Liver (tissue), 9 donors: ENCODE measurements around the gene ADAMTS6. TPM values are rescaled to one million over a fixed set of nuclear protein-coding genes. Genes with fewer than 3 reads are reported as not detected.
A peak's percentile ranks its signal among the peaks of the same experiment; 100 is the strongest.

Source experiments
- DNase-seq: peaks from one replicate; pipeline ENCODE4 v3.0.0-alpha.2; 2017; ENCODE audit warnings: low spot score
- H3K27ac ChIP-seq, 2 donors: one replicate each; pipeline ENCODE4 v1.7.0; 2013; ENCODE audit warnings: inconsistent platforms in 2 of 2, low read length in 2 of 2, control low read depth in 1 of 2, low read depth in 1 of 2, mild to moderate bottlenecking in 1 of 2
- H3K27me3 ChIP-seq, 4 donors: one replicate each; pipeline versions ENCODE4 v1.6.1 to v1.7.0; 2013; ENCODE audit warnings: low read length in 3 of 4, inconsistent platforms in 1 of 4, mild to moderate bottlenecking in 1 of 4, moderate library complexity in 1 of 4; ENCODE audit not compliant: control insufficient read depth in 4 of 4, insufficient read depth in 4 of 4
- H3K36me3 ChIP-seq, 4 donors: one replicate each; pipeline versions ENCODE4 v1.6.1 to v1.7.0; 2013; ENCODE audit warnings: low read length in 3 of 4, mild to moderate bottlenecking in 3 of 4, low read depth in 1 of 4, moderate library complexity in 1 of 4; ENCODE audit not compliant: control insufficient read depth in 4 of 4, insufficient read depth in 3 of 4
- H3K4me1 ChIP-seq, 4 donors: one replicate each; pipeline versions ENCODE4 v1.6.1 to v1.7.0; 2013; ENCODE audit warnings: low read length in 3 of 4, mild to moderate bottlenecking in 3 of 4, moderate library complexity in 1 of 4; ENCODE audit not compliant: control insufficient read depth in 4 of 4, insufficient read depth in 4 of 4
- H3K4me3 ChIP-seq, 3 donors: one replicate each; pipeline versions ENCODE4 v1.6.1 to v1.7.0; 2013; ENCODE audit warnings: low read length in 3 of 3, control low read depth in 1 of 3, low read depth in 1 of 3, mild to moderate bottlenecking in 1 of 3
- H3K9ac ChIP-seq, 2 donors: one replicate each; pipeline ENCODE4 v1.7.0; 2013; ENCODE audit warnings: low read length in 2 of 2, mild to moderate bottlenecking in 2 of 2, moderate library complexity in 2 of 2, control low read depth in 1 of 2, low read depth in 1 of 2
- H3K9me3 ChIP-seq, 4 donors: one replicate each; pipeline versions ENCODE4 v1.6.1 to v1.7.0; 2013; ENCODE audit warnings: low read length in 3 of 4; ENCODE audit not compliant: control insufficient read depth in 4 of 4
- EGR1 ChIP-seq, 2 donors: IDR thresholded peaks; 2 replicates each; pipeline ENCODE4 v1.6.1; 2016 to 2018; ENCODE audit warnings: antibody characterized with exemption in 2 of 2, low read depth in 2 of 2
- FOXA1 ChIP-seq: IDR thresholded peaks from 2 replicates; pipeline ENCODE4 v1.6.1; 2016; ENCODE audit warnings: antibody characterized with exemption
- FOXA2 ChIP-seq: IDR thresholded peaks from 2 replicates; pipeline ENCODE4 v1.6.1; 2016; ENCODE audit warnings: antibody characterized with exemption
- GABPA ChIP-seq, 2 donors: IDR thresholded peaks in 1 of 2; conservative IDR thresholded peaks in 1 of 2; 2 replicates each; pipeline ENCODE4 v1.6.1; 2016; ENCODE audit warnings: antibody characterized with exemption in 2 of 2, mild to moderate bottlenecking in 1 of 2, moderate library complexity in 1 of 2
- HNF4A ChIP-seq, 2 donors: conservative IDR thresholded peaks; 2 replicates each; pipeline ENCODE4 v1.6.1; 2016; ENCODE audit warnings: antibody characterized with exemption in 2 of 2, mild to moderate bottlenecking in 2 of 2
- HNF4G ChIP-seq: IDR thresholded peaks from 2 replicates; pipeline ENCODE4 v1.6.1; 2016; ENCODE audit warnings: antibody characterized with exemption
- JUND ChIP-seq, 2 donors: IDR thresholded peaks; 2 replicates each; pipeline ENCODE4 v1.6.1; 2016; ENCODE audit warnings: antibody characterized with exemption in 2 of 2
- NR2F2 ChIP-seq: IDR thresholded peaks from 2 replicates; pipeline ENCODE4 v1.6.1; 2016; ENCODE audit warnings: antibody characterized with exemption
- RAD21 ChIP-seq, 2 donors: IDR thresholded peaks; 2 replicates each; pipeline ENCODE4 v1.6.1; 2016; ENCODE audit warnings: antibody characterized with exemption in 2 of 2, mild to moderate bottlenecking in 2 of 2
- RXRA ChIP-seq, 2 donors: IDR thresholded peaks; 2 replicates each; pipeline ENCODE4 v1.6.1; 2017 to 2018; ENCODE audit warnings: antibody characterized with exemption in 2 of 2, mild to moderate bottlenecking in 1 of 2
- SP1 ChIP-seq: IDR thresholded peaks from 2 replicates; pipeline ENCODE4 v1.6.1; 2018; ENCODE audit warnings: antibody characterized with exemption, mild to moderate bottlenecking
- TAF1 ChIP-seq: conservative IDR thresholded peaks from 2 replicates; pipeline ENCODE4 v1.6.1; 2016; ENCODE audit warnings: antibody characterized with exemption, mild to moderate bottlenecking
- YY1 ChIP-seq: IDR thresholded peaks from 2 replicates; pipeline ENCODE4 v1.6.1; 2016; ENCODE audit warnings: antibody characterized with exemption, mild to moderate bottlenecking
- ZBTB33 ChIP-seq: IDR thresholded peaks from 2 replicates; pipeline ENCODE4 v1.6.1; 2016; ENCODE audit warnings: antibody characterized with exemption
- WGBS: extraction: QIAGEN DNeasy Blood & Tissue Kit; methylation state at CpG from one replicate; pipeline ENCODE4 v1.1.7; 2013; 5-methylcytosine and 5-hydroxymethylcytosine counted together
- polyA plus RNA-seq, 2 donors: library from polyadenylated mRNA; stranded (reverse) in 1 of 2; unstranded in 1 of 2; fragments of 200-250 nt in 1 of 2; fragments of >200 nt in 1 of 2; fragmentation: Nextera tagmentation in 1 of 2; extraction: Ambion mirVana in 1 of 2; gene quantifications; one replicate each; pipeline versions ENCODE4 v1.2.1 to v1.2.3, GENCODE V29; 2013 to 2015
- total RNA-seq, 2 donors: library from RNA; depleted of rRNA; stranded (reverse); fragments of >200 nt; gene quantifications; one replicate each; pipeline ENCODE4 v1.2.3, GENCODE V29; 2014
- TF ChIP-seq, protein P1 (sequence below): fragments of 150-350 bp; IDR thresholded peaks from 2 replicates; pipeline ENCODE4 v1.5.1; 2017; ENCODE audit warnings: improper control_type of control experiment, low read depth, low read length; ENCODE audit not compliant: missing input control
- TF ChIP-seq, protein P2 (sequence below): IDR thresholded peaks from 2 replicates; pipeline ENCODE4 v1.6.1; 2016; ENCODE audit warnings: antibody characterized with exemption
- TF ChIP-seq, protein P3 (sequence below): IDR thresholded peaks from 2 replicates; pipeline ENCODE4 v1.6.1; 2016; ENCODE audit warnings: antibody characterized with exemption, mild to moderate bottlenecking
- TF ChIP-seq, protein P4 (sequence below): IDR thresholded peaks from 2 replicates; pipeline ENCODE4 v1.6.1; 2016; ENCODE audit warnings: antibody characterized with exemption
- donor health status: healthy.
- donor health status: healthy.
- donor health status: healthy.
- donor health status: healthy.
- donor health status: healthy.

ADAMTS6 gene
- total and polyA plus RNA-seq, 4 donors, result 0.06 to 2.0 (median 0.59) TPM

GRCh38 chr5:65394087-65394486, 87.6 kb downstream of the ADAMTS6 start:
- Histone ChIP-seq H3K27me3 (no peaks in the 10 kb centered on the region), H3K4me3 (no peak overlapping the region), H3K36me3 (no peaks in the 10 kb centered on the region), H3K9me3 (no peaks in the 10 kb centered on the region), H3K4me1 (peaks cover 0 to 10% (median 6%) of the 10 kb centered on the region in 4 donors), H3K9ac (no peak overlapping the region), H3K27ac (no peak overlapping the region)
- WGBS, result 54% methylated on average over 2 of the region's 2 CpGs
- no peak for DNase-seq
- TF ChIP-seq ZBTB33 (peak; percentile 65), NR2F2 (peak; percentile 80), TAF1 (no peak), GABPA (IDR thresholded peaks at IDR 0.05 in 1 of 2, conservative IDR thresholded peaks at IDR 0.05 in 1 of 2) (no peak), FOXA1 (peak; percentile 42), YY1 (peak; percentile 60), JUND (IDR thresholded peaks at IDR 0.05) (peak; percentile 72 to 85), RXRA (IDR thresholded peaks at IDR 0.05) (peak; percentile 52 to 81), FOXA2 (peak; percentile 11), EGR1 (IDR thresholded peaks at IDR 0.05; ENCODE audit: low read depth in 2 of 2) (peak in 1 of 2 donors; percentile 30), RAD21 (IDR thresholded peaks at IDR 0.05) (peak; percentile 54 to 63), SP1 (peak; percentile 75), HNF4A (conservative IDR thresholded peaks at IDR 0.05) (peak; percentile 97 to 98), HNF4G (peak; percentile 87)
- TF ChIP-seq, protein P1, sequence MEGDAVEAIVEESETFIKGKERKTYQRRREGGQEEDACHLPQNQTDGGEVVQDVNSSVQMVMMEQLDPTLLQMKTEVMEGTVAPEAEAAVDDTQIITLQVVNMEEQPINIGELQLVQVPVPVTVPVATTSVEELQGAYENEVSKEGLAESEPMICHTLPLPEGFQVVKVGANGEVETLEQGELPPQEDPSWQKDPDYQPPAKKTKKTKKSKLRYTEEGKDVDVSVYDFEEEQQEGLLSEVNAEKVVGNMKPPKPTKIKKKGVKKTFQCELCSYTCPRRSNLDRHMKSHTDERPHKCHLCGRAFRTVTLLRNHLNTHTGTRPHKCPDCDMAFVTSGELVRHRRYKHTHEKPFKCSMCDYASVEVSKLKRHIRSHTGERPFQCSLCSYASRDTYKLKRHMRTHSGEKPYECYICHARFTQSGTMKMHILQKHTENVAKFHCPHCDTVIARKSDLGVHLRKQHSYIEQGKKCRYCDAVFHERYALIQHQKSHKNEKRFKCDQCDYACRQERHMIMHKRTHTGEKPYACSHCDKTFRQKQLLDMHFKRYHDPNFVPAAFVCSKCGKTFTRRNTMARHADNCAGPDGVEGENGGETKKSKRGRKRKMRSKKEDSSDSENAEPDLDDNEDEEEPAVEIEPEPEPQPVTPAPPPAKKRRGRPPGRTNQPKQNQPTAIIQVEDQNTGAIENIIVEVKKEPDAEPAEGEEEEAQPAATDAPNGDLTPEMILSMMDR, result no peak
- TF ChIP-seq, protein P2, sequence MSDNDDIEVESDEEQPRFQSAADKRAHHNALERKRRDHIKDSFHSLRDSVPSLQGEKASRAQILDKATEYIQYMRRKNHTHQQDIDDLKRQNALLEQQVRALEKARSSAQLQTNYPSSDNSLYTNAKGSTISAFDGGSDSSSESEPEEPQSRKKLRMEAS, result peak; percentile 55
- TF ChIP-seq, protein P3, sequence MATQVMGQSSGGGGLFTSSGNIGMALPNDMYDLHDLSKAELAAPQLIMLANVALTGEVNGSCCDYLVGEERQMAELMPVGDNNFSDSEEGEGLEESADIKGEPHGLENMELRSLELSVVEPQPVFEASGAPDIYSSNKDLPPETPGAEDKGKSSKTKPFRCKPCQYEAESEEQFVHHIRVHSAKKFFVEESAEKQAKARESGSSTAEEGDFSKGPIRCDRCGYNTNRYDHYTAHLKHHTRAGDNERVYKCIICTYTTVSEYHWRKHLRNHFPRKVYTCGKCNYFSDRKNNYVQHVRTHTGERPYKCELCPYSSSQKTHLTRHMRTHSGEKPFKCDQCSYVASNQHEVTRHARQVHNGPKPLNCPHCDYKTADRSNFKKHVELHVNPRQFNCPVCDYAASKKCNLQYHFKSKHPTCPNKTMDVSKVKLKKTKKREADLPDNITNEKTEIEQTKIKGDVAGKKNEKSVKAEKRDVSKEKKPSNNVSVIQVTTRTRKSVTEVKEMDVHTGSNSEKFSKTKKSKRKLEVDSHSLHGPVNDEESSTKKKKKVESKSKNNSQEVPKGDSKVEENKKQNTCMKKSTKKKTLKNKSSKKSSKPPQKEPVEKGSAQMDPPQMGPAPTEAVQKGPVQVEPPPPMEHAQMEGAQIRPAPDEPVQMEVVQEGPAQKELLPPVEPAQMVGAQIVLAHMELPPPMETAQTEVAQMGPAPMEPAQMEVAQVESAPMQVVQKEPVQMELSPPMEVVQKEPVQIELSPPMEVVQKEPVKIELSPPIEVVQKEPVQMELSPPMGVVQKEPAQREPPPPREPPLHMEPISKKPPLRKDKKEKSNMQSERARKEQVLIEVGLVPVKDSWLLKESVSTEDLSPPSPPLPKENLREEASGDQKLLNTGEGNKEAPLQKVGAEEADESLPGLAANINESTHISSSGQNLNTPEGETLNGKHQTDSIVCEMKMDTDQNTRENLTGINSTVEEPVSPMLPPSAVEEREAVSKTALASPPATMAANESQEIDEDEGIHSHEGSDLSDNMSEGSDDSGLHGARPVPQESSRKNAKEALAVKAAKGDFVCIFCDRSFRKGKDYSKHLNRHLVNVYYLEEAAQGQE, result peak; percentile 25
- TF ChIP-seq, protein P4, sequence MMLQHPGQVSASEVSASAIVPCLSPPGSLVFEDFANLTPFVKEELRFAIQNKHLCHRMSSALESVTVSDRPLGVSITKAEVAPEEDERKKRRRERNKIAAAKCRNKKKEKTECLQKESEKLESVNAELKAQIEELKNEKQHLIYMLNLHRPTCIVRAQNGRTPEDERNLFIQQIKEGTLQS, result peak; percentile 78
